ENCODE measurements around the gene TOLLIP.

Gene TOLLIP

DNA sequence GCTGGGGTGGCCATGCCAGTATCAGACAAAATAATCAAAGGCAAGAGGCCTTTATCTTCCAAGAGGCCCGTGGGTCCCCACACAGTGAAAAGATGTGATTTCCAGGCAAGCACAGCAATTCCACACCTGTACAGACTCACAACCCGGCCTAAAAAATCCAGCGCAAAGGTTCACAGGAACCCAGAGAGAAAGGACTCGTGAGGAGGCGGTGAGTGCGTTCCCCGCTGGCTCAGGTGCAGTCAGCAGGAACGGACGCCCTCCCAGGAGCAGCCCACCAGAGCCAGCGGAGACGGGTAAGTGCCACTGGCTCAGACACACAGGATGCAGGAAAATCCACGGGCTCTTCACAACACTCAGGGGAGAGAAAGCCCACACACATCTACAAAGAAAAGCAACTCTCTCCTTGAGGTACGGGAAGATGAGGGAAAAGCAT lies 4.4 kb downstream of the TOLLIP start:
- no peak for DNase-seq (ENCODE audit: extremely low read depth, low read depth)
- TF ChIP-seq, protein P1, sequence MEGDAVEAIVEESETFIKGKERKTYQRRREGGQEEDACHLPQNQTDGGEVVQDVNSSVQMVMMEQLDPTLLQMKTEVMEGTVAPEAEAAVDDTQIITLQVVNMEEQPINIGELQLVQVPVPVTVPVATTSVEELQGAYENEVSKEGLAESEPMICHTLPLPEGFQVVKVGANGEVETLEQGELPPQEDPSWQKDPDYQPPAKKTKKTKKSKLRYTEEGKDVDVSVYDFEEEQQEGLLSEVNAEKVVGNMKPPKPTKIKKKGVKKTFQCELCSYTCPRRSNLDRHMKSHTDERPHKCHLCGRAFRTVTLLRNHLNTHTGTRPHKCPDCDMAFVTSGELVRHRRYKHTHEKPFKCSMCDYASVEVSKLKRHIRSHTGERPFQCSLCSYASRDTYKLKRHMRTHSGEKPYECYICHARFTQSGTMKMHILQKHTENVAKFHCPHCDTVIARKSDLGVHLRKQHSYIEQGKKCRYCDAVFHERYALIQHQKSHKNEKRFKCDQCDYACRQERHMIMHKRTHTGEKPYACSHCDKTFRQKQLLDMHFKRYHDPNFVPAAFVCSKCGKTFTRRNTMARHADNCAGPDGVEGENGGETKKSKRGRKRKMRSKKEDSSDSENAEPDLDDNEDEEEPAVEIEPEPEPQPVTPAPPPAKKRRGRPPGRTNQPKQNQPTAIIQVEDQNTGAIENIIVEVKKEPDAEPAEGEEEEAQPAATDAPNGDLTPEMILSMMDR (IDR thresholded peaks at IDR 0.05; ENCODE audit: low read depth, low read length, missing control alignments) = no peak
- no peak overlapping the region for H3K4me3 ChIP-seq (replicated peaks; ENCODE audit: low read depth, low read length)

DNA sequence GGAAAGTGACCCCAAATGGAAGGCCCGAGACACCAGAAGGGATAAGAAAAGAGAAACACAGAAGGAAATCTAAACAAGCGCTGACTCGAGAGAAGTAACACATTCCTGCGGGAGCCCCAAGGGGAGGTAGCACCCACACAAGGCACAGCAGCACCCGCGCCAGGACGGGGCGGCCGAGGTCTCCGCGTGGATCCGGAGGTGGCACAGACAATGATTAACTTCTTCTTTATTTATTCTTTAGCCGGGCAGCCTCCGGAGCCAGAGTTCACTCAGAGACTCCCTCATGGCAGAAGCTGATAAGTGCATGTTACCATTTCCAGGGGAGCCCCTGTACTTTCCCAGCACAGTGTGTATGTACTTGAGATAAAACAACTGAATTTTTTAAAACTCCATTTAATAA lies 5.1 kb downstream of the TOLLIP start:
- TF ChIP-seq, protein P1 (IDR thresholded peaks at IDR 0.05; ENCODE audit: low read depth, low read length, missing control alignments) = no peak
- H3K4me3 ChIP-seq (replicated peaks; ENCODE audit: low read depth, low read length) = no peak overlapping the region
- no peak for DNase-seq (ENCODE audit: extremely low read depth, low read depth)

- no peak for DNase-seq (ENCODE audit: extremely low read depth, low read depth)
- no peak overlapping the region for H3K4me3 ChIP-seq (replicated peaks; ENCODE audit: low read depth, low read length)
- TF ChIP-seq, protein P1 (IDR thresholded peaks at IDR 0.05; ENCODE audit: low read depth, low read length, missing control alignments) = no peak
These were observed 5.5 kb downstream of the TOLLIP start for GRCh38 chr11:1303973-1304372.

- no peak overlapping the region for H3K4me3 ChIP-seq (replicated peaks; ENCODE audit: low read depth, low read length)
- DNase-seq (ENCODE audit: extremely low read depth, low read depth) = no peak
- TF ChIP-seq, protein P1 (IDR thresholded peaks at IDR 0.05; ENCODE audit: low read depth, low read length, missing control alignments) = peak; percentile 16
These were observed 6.2 kb downstream of the TOLLIP start for GRCh38 chr11:1303126-1303821.

GRCh38 chr11:1302461-1303125 lies 6.8 kb downstream of the TOLLIP start:
- DNase-seq (ENCODE audit: extremely low read depth, low read depth) = no peak
- H3K4me3 ChIP-seq (replicated peaks; ENCODE audit: low read depth, low read length) = no peak overlapping the region
- TF ChIP-seq, protein P1 (IDR thresholded peaks at IDR 0.05; ENCODE audit: low read depth, low read length, missing control alignments) = no peak

DNA sequence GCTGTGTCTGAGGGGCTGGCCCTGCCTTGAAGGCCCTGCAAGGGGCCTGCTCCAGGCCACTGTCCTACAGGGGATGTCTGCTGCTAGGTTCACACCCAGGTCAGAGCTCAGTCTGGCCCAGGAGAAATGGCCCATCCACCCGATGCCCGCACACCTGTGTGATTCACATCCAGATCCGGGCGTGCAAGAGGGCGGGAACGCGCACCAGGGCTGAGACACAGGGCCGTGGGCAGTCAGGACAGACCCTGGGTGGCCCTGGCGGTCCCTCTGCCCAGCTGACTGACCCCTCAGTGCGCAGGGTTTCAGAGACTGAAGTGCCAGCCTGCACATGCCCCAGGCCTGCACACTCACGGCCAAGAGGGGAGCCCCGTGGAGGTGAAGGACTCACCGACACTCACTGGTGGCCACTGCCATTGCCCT lies 7.4 kb downstream of the TOLLIP start:
- TF ChIP-seq, protein P1 (IDR thresholded peaks at IDR 0.05; ENCODE audit: low read depth, low read length, missing control alignments) = no peak
- no peak for DNase-seq (ENCODE audit: extremely low read depth, low read depth)
- H3K4me3 ChIP-seq (replicated peaks; ENCODE audit: low read depth, low read length) = no peak overlapping the region

Measured in HFF-Myc (cell line).